HG03280 (cell line): ENCODE measurements around the gene MGAT5.
A peak's percentile ranks its signal among the peaks of the same experiment; 100 is the strongest.

Source experiments
- ATAC-seq: cut with Tn5 transposase; IDR thresholded peaks from one replicate; pipeline ENCODE4 v1.9.1; 2021; ENCODE audit warnings: mild to moderate bottlenecking, moderate library complexity; ENCODE audit not compliant: unreplicated experiment

MGAT5 gene

GRCh38 chr2:134253804-134254203 lies at the start of gene MGAT5:
MGAT5 (plus strand) TSS chr2:134254072; CDS start chr2:134254404, 332 bp downstream.
- ATAC-seq: peak; percentile 19

- ATAC-seq: no peak
Measured at GRCh38 chr2:134205087-134205486, 48.8 kb upstream of the MGAT5 start.

GRCh38 chr2:134206031-134206430 lies 47.8 kb upstream of the MGAT5 start:
- ATAC-seq: no peak

- no peak for ATAC-seq
Measured at GRCh38 chr2:134206573-134206972, 47.3 kb upstream of the MGAT5 start.

- ATAC-seq: peak; percentile 90
Measured at GRCh38 chr2:134207589-134208209, 46.2 kb upstream of the MGAT5 start.

- no peak for ATAC-seq
Measured at GRCh38 chr2:134208825-134209224, 45.0 kb upstream of the MGAT5 start.

GRCh38 chr2:134212746-134213145 lies 41.1 kb upstream of the MGAT5 start:
- ATAC-seq: no peak

GRCh38 chr2:134216152-134216829 lies 37.6 kb upstream of the MGAT5 start:
- ATAC-seq: no peak

- ATAC-seq: peak; percentile 8
Measured at GRCh38 chr2:134217351-134217750, 36.5 kb upstream of the MGAT5 start.

- peak; percentile 85 for ATAC-seq
Measured at GRCh38 chr2:134217924-134218323, 35.9 kb upstream of the MGAT5 start.

GRCh38 chr2:134218414-134218813 lies 35.5 kb upstream of the MGAT5 start:
- ATAC-seq: peak; percentile 39

- no peak for ATAC-seq
Measured at GRCh38 chr2:134218930-134219658, 34.8 kb upstream of the MGAT5 start.

GRCh38 chr2:134220344-134220974 lies 33.4 kb upstream of the MGAT5 start:
- ATAC-seq: no peak

- ATAC-seq: no peak
Measured at GRCh38 chr2:134224005-134224404, 29.9 kb upstream of the MGAT5 start.

- ATAC-seq: no peak
Measured at GRCh38 chr2:134225173-134225572, 28.7 kb upstream of the MGAT5 start.

- no peak for ATAC-seq
Measured at GRCh38 chr2:134225841-134226240, 28.0 kb upstream of the MGAT5 start.

- ATAC-seq: no peak
Measured at GRCh38 chr2:134226601-134227000, 27.3 kb upstream of the MGAT5 start.

- ATAC-seq: no peak
Measured at GRCh38 chr2:134227666-134228065, 26.2 kb upstream of the MGAT5 start.

GRCh38 chr2:134228493-134228903 lies 25.4 kb upstream of the MGAT5 start:
- no peak for ATAC-seq

- no peak for ATAC-seq
Measured at GRCh38 chr2:134229540-134229939, 24.3 kb upstream of the MGAT5 start.

GRCh38 chr2:134230885-134231284 lies 23.0 kb upstream of the MGAT5 start:
- ATAC-seq: no peak
